GM12878 (cell line): ENCODE data around the gene HS3ST5. TPM values are rescaled to one million over a fixed set of nuclear protein-coding genes. Genes with fewer than 3 reads are reported as not detected.

ENCODE experiments used
- ATAC-seq: fragments of 200-7000 bp; cut with Tn5 transposase; 3 replicates; pipeline ENCODE4 v1.9.1; 2020; ENCODE audit warnings: mild to moderate bottlenecking, moderate library complexity
- BruUV-seq: library from RNA; stranded (reverse); fragments of 400-500 nt; replicated peaks from 2 replicates; lab custom pipeline; 2021; lab: Mats Ljungman, UMichigan
- CTCF ChIA-PET: fragments of 300-600 bp; sonication (Branson Sonifier 250); formaldehyde crosslinking; extraction: SDS; loops from one replicate; lab custom pipeline; 2021; ENCODE audit warnings: inconsistent platforms; lab: Yijun Ruan, JAX
- POLR2A ChIA-PET: fragments of 350-600 bp; formaldehyde crosslinking; extraction: SDS; loops from one replicate; lab custom pipeline; 2021; ENCODE audit warnings: inconsistent platforms; lab: Charles Lee
- RAD21 ChIA-PET: fragments of 300-600 bp; sonication (Branson Sonifier 250); formaldehyde crosslinking; loops from one replicate; lab custom pipeline; 2023; ENCODE audit warnings: antibody characterized with exemption; ENCODE audit not compliant: unreplicated experiment; lab: Charles Lee
- SMC1A ChIA-PET: fragments of 300-600 bp; sonication (Branson Sonifier 250); formaldehyde crosslinking; loops from one replicate; lab custom pipeline; 2023; ENCODE audit not compliant: unreplicated experiment, uncharacterized antibody; lab: Charles Lee
- DNase-seq: peaks from one replicate; pipeline ENCODE4 v3.0.0-alpha.2; 2011; ENCODE audit warnings: low read depth, low spot score
- FAIRE-seq: peaks from 3 replicates; lab custom pipeline; 2011; peaks lifted over from hg19 to GRCh38; lab: Jason Lieb, UNC
- H2AFZ ChIP-seq: 2 replicates; pipeline ENCODE4 v1.6.0; 2011; ENCODE audit warnings: low read depth, low read length, control low read depth; ENCODE audit not compliant: control insufficient read depth
- H3K27ac ChIP-seq: 2 replicates; pipeline ENCODE4 v1.5.1; 2011; ENCODE audit warnings: control low read depth; ENCODE audit not compliant: control insufficient read depth, insufficient read depth
- H3K27me3 ChIP-seq, 2 experiments: replicated peaks in 1 of 2; 2 replicates each; pipeline versions ENCODE4 v1.6.0 to v1.6.1; 2011; ENCODE audit warnings: low read length in 1 of 2; ENCODE audit not compliant: control insufficient read depth in 2 of 2, insufficient read depth in 2 of 2
- H3K36me3 ChIP-seq, 2 experiments: 2 replicates each; pipeline ENCODE4 v1.5.1; 2011; ENCODE audit warnings: low read length in 1 of 2; ENCODE audit not compliant: control insufficient read depth in 2 of 2, insufficient read depth in 2 of 2
- H3K4me1 ChIP-seq: 2 replicates; pipeline ENCODE4 v1.6.1; 2011; ENCODE audit warnings: mild to moderate bottlenecking, low read length, moderate library complexity, mixed read lengths; ENCODE audit not compliant: control insufficient read depth, insufficient read depth
- H3K4me2 ChIP-seq: 2 replicates; pipeline ENCODE4 v1.6.0; 2011; ENCODE audit warnings: control low read depth; ENCODE audit not compliant: control insufficient read depth, insufficient read depth
- H3K4me3 ChIP-seq: fragments of 200-600 bp; sonication (generic); 2 replicates; pipeline ENCODE4 v1.5.1; 2016
- H3K79me2 ChIP-seq: 2 replicates; pipeline ENCODE4 v1.6.0; 2011; ENCODE audit warnings: low read length; ENCODE audit not compliant: control insufficient read depth, insufficient read depth
- H3K9ac ChIP-seq: 2 replicates; pipeline ENCODE4 v1.8.0; 2011; ENCODE audit warnings: low read length, control low read depth, mixed read lengths; ENCODE audit not compliant: control insufficient read depth, insufficient read depth
- H3K9me3 ChIP-seq: replicated peaks from 3 replicates; pipeline ENCODE4 v1.5.1; 2011; ENCODE audit warnings: mild to moderate bottlenecking, low read length; ENCODE audit not compliant: control insufficient read depth, insufficient read depth
- H4K20me1 ChIP-seq: 2 replicates; pipeline ENCODE4 v1.6.0; 2011; ENCODE audit not compliant: control insufficient read depth, insufficient read depth
- ATF2 ChIP-seq: IDR thresholded peaks from 2 replicates; pipeline ENCODE4 v1.6.1; 2012; ENCODE audit warnings: low read length, inconsistent platforms
- EGR1 ChIP-seq, 2 experiments: IDR thresholded peaks; 1 replicate in 1 of 2; 2 replicates in 1 of 2; pipeline ENCODE4 v1.6.1; 2011 to 2012; ENCODE audit warnings: low read depth in 2 of 2, low read length in 2 of 2, borderline replicate concordance in 1 of 2, mild to moderate bottlenecking in 1 of 2, moderate library complexity in 1 of 2
- HDGF ChIP-seq: fragments of 450-650 bp; IDR thresholded peaks from 2 replicates; pipeline ENCODE4 v1.6.1; 2016; ENCODE audit warnings: antibody characterized with exemption
- IRF3 ChIP-seq: fragments of 450-650 bp; IDR thresholded peaks from 2 replicates; pipeline ENCODE4 v1.6.1; 2014; ENCODE audit warnings: mild to moderate bottlenecking
- MLLT1 ChIP-seq: fragments of 450-650 bp; IDR thresholded peaks from 2 replicates; pipeline ENCODE4 v1.6.1; 2016; ENCODE audit warnings: mild to moderate bottlenecking
- RBBP5 ChIP-seq: fragments of 200-600 bp; sonication (generic); conservative IDR thresholded peaks from 2 replicates; pipeline ENCODE4 v1.6.1; 2016
- SIX5 ChIP-seq: IDR thresholded peaks from 2 replicates; pipeline ENCODE4 v1.6.1; 2011; ENCODE audit warnings: mild to moderate bottlenecking, low read depth, low read length, moderate library complexity; ENCODE audit not compliant: severe bottlenecking
- SREBF2 ChIP-seq: IDR thresholded peaks from 2 replicates; pipeline ENCODE4 v1.6.1; 2012; ENCODE audit warnings: mild to moderate bottlenecking, low read length
- TARDBP ChIP-seq: IDR thresholded peaks from 2 replicates; pipeline ENCODE4 v1.6.1; 2016; ENCODE audit warnings: borderline replicate concordance
- ZBTB11 ChIP-seq: fragments of 450-650 bp; formaldehyde crosslinking; IDR thresholded peaks from 2 replicates; pipeline ENCODE4 v1.5.0; 2022; ENCODE audit warnings: mild to moderate bottlenecking, missing genetic modification characterization
- ZBTB40 ChIP-seq: fragments of 450-650 bp; IDR thresholded peaks from 2 replicates; pipeline ENCODE4 v1.6.1; 2016; ENCODE audit warnings: mild to moderate bottlenecking, moderate library complexity, borderline replicate concordance
- ZNF207 ChIP-seq: fragments of 450-650 bp; IDR thresholded peaks from 2 replicates; pipeline ENCODE4 v1.6.1; 2014; ENCODE audit warnings: antibody characterized with exemption, mild to moderate bottlenecking, borderline replicate concordance
- WGBS: methylation state at CpG from one replicate; pipeline ENCODE4 v1.1.6; 2016; ENCODE audit warnings: low lambda C conversion rate; ENCODE audit not compliant: insufficient replicate concordance, insufficient coverage; ENCODE audit errors: missing lambda C conversion rate; 5-methylcytosine and 5-hydroxymethylcytosine counted together
- in situ Hi-C: fragments of 300-500 bp; cut with MboI; formaldehyde crosslinking; loops from 9 replicates; pipeline ENCODE4 v1.14.3; 2018; ENCODE audit warnings: mixed read lengths
- intact Hi-C: fragments of 100-400 bp; cut with micrococcal nuclease; formaldehyde crosslinking; loops from one replicate; pipeline ENCODE4 v1.14.2; 2022; ENCODE audit not compliant: unreplicated experiment
- polyA plus RNA-seq, 11 experiments: library from polyadenylated mRNA; depleted of rRNA in 4 of 11; unstranded in 6 of 11; stranded (reverse) in 5 of 11; fragments of >200 nt; fragmentation: Nextera tagmentation in 4 of 11; fragmentation: Illumina TruSeq in 1 of 11; extraction: Ambion mirVana in 4 of 11; extraction: Trizol in 1 of 11; gene quantifications; 1 replicate in 1 of 11; 2 replicates in 10 of 11; pipeline versions ENCODE4 v1.2.1 to v1.2.3, GENCODE V29; 2011 to 2016; ENCODE audit warnings: inconsistent platforms in 2 of 11, missing spikeins in 2 of 11, low read depth in 1 of 11
- total RNA-seq, 4 experiments: library from RNA; depleted of rRNA in 3 of 4; stranded (reverse); fragments of >200 nt in 3 of 4; fragmentation: Illumina TruSeq in 1 of 4; extraction: Trizol in 1 of 4; gene quantifications; 2 replicates each; pipeline versions ENCODE4 v1.2.1 to v1.2.3, GENCODE V29; 2013 to 2021

HS3ST5 gene
- total and polyA plus RNA-seq, 10 of the 15 experiments (the other 5 are each of a cell fraction or from before 2014, with no cell fraction given): 0.04 TPM; not detected in 9

GRCh38 chr6:114040871-114041270 lies 302.0 kb downstream of the HS3ST5 start:
- no peaks in the 10 kb centered on the region for H3K79me2 ChIP-seq
- CTCF ChIA-PET: interaction anchor here (1.5 kb wide), 1 partner anchor 68 kb away, joined by 3 read pairs; no protein-coding TSS in a partner anchor
- no peak overlapping the region for H2AFZ ChIP-seq
- BruUV-seq: no TSS peak
- no peak for TF ChIP-seq IRF3
- TF ChIP-seq SREBF2: no peak
- TF ChIP-seq SIX5: no peak
- TF ChIP-seq HDGF: no peak
- no peak for TF ChIP-seq ATF2
- TF ChIP-seq TARDBP: no peak
- TF ChIP-seq RBBP5: no peak
- TF ChIP-seq EGR1 (IDR thresholded peaks at IDR 0.05; ENCODE audit: borderline replicate concordance in 1 of 2, low read depth in 2 of 2, low read length in 2 of 2): no peak
- TF ChIP-seq ZBTB11 (CRISPR knock-in tag): no peak
- no peak for TF ChIP-seq MLLT1
- no peak for TF ChIP-seq ZBTB40
- TF ChIP-seq ZNF207: no peak
- TF ChIP-seq, all 136 proteins: peak for 0
- ChIA-PET POLR2A (no interaction called here), SMC1A (no interaction called here), RAD21 (no interaction called here)
- H3K36me3 ChIP-seq: no peaks in the 10 kb centered on the region
- H4K20me1 ChIP-seq: no peaks in the 10 kb centered on the region
- H3K4me2 ChIP-seq: no peak overlapping the region
- H3K4me3 ChIP-seq: no peak overlapping the region
- intact Hi-C loops (no loop called here), in situ Hi-C loops (no loop called here)
- no peak for FAIRE-seq
- H3K27ac ChIP-seq: no peak overlapping the region
- H3K27me3 ChIP-seq: no peaks in the 10 kb centered on the region; a peak in 1 of 4 replicates
- H3K9me3 ChIP-seq: no peaks in the 10 kb centered on the region
- no peak for DNase-seq
- ATAC-seq: no peak
- no peak overlapping the region for H3K9ac ChIP-seq
- H3K4me1 ChIP-seq: no peaks in the 10 kb centered on the region
- 21% methylated on average over 2 of the region's 2 CpGs for WGBS
